HG02884 (cell line): ENCODE measurements around the gene GP1BA.

ENCODE experiments used
- ATAC-seq: cut with Tn5 transposase; IDR thresholded peaks from one replicate; pipeline ENCODE4 v1.9.1; 2021; ENCODE audit warnings: mild to moderate bottlenecking, moderate library complexity; ENCODE audit not compliant: unreplicated experiment

Gene GP1BA

GRCh38 chr17:4971826-4972225, 39.7 kb downstream of the GP1BA start:
- no peak for ATAC-seq

GRCh38 chr17:4972322-4972721, 40.2 kb downstream of the GP1BA start:
- no peak for ATAC-seq

- ATAC-seq = no peak
Measured at GRCh38 chr17:4972752-4973151, 40.7 kb downstream of the GP1BA start.

- ATAC-seq = no peak
Measured at GRCh38 chr17:4973256-4974114, 41.4 kb downstream of the GP1BA start.

- no peak for ATAC-seq
Measured at GRCh38 chr17:4974115-4974670, 42.1 kb downstream of the GP1BA start.

GRCh38 chr17:4978726-4979125, 46.6 kb downstream of the GP1BA start:
- ATAC-seq = no peak

GRCh38 chr17:4980644-4981216, 48.7 kb downstream of the GP1BA start:
- ATAC-seq = no peak

- ATAC-seq = no peak
Measured at GRCh38 chr17:4982305-4982704, 50.2 kb downstream of the GP1BA start.
